DND-41 (cell line): ENCODE measurements around the gene CROCC.

ENCODE experiments used
- ATAC-seq: fragments of 200-7000 bp; cut with Tn5 transposase; 3 replicates; pipeline ENCODE4 v1.9.1; 2021; ENCODE audit warnings: low read depth; ENCODE audit not compliant: insufficient read depth
- DNase-seq: peaks from one replicate; pipeline ENCODE4 v3.0.0-alpha.2; 2020
- H2AFZ ChIP-seq: 2 replicates; pipeline ENCODE4 v1.6.0; 2012; ENCODE audit warnings: low read depth, low read length
- H3K27ac ChIP-seq: 2 replicates; pipeline ENCODE4 v1.5.1; 2012; ENCODE audit warnings: low read length, inconsistent platforms
- H3K27me3 ChIP-seq: fragments of 200-600 bp; sonication (generic); 2 replicates; pipeline ENCODE4 v1.6.0; 2012; ENCODE audit warnings: low read length, mild to moderate bottlenecking, inconsistent platforms; ENCODE audit not compliant: insufficient read depth, poor library complexity
- H3K36me3 ChIP-seq: 2 replicates; pipeline ENCODE4 v1.5.1; 2012; ENCODE audit warnings: low read length, inconsistent platforms; ENCODE audit not compliant: insufficient read depth
- H3K4me1 ChIP-seq: 2 replicates; pipeline ENCODE4 v1.5.1; 2012; ENCODE audit warnings: mild to moderate bottlenecking, low read length; ENCODE audit not compliant: insufficient read depth
- H3K4me2 ChIP-seq: 2 replicates; pipeline ENCODE4 v1.6.0; 2012; ENCODE audit warnings: mild to moderate bottlenecking, moderate library complexity, low read length, inconsistent platforms; ENCODE audit not compliant: insufficient read depth
- H3K4me3 ChIP-seq, 2 experiments: fragments of 200-600 bp in 1 of 2; shearing (Covaris generic) in 1 of 2; 2 replicates each; pipeline ENCODE4 v1.5.1; 2012 to 2016; ENCODE audit warnings: inconsistent platforms in 2 of 2, low read length in 2 of 2, mild to moderate bottlenecking in 2 of 2, low read depth in 1 of 2, moderate library complexity in 1 of 2
- H3K79me2 ChIP-seq: 2 replicates; pipeline ENCODE4 v1.6.0; 2012; ENCODE audit warnings: low read length, inconsistent platforms; ENCODE audit not compliant: insufficient read depth
- H3K9ac ChIP-seq: 2 replicates; pipeline ENCODE4 v1.6.0; 2012; ENCODE audit warnings: low read depth, mild to moderate bottlenecking, inconsistent platforms, low read length, moderate library complexity
- H3K9me3 ChIP-seq: 2 replicates; pipeline ENCODE4 v1.5.1; 2012; ENCODE audit warnings: low read length, moderate library complexity, mild to moderate bottlenecking, inconsistent platforms; ENCODE audit not compliant: insufficient read depth, severe bottlenecking
- H4K20me1 ChIP-seq: 2 replicates; pipeline ENCODE4 v1.6.0; 2012; ENCODE audit warnings: low read length; ENCODE audit not compliant: insufficient read depth
- EZH2 ChIP-seq: IDR thresholded peaks from 3 replicates; pipeline ENCODE4 v1.6.1; 2012; ENCODE audit warnings: borderline replicate concordance, low read depth, mild to moderate bottlenecking, moderate library complexity, low read length, inconsistent platforms; ENCODE audit not compliant: severe bottlenecking
- TF ChIP-seq, protein P1 (sequence below): IDR thresholded peaks from 2 replicates; pipeline ENCODE4 v1.5.1; 2012; ENCODE audit warnings: borderline replicate concordance, low read length, moderate library complexity, mild to moderate bottlenecking; ENCODE audit not compliant: poor library complexity, severe bottlenecking; ENCODE audit errors: extremely low read depth

CROCC gene

DNA sequence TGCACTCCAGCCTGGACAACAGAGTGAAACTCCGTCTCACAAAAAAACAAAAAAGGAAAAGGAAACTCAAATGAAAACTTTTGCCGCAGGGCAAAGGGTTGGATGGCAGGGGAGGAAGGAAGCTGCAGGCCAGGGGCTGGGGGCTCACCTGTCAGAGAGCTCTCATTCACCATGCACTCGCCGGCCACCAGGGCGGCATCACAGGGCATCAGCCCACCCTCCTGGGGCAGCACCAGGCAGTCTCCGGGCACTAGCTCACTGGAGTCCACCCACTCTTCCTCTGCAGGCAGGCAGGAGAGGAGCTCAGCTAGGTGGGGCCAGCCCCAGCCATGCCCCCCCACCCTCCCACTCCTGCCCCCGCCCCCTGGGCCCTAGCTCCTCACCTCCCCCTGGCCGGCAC is 78.1 kb downstream of the CROCC start:
- Histone ChIP-seq H3K9ac (no peak overlapping the region), H3K27ac (no peak overlapping the region), H3K36me3 (peaks cover 52% of the 10 kb centered on the region), H3K27me3 (no peaks in the 10 kb centered on the region), H3K4me1 (no peaks in the 10 kb centered on the region), H3K79me2 (no peaks in the 10 kb centered on the region), H3K9me3 (no peaks in the 10 kb centered on the region), H2AFZ (no peak overlapping the region), H3K4me2 (no peak overlapping the region), H3K4me3 (no peak overlapping the region), H4K20me1 (peaks cover 6% of the 10 kb centered on the region; the same call in 1 of the 2 replicates)
- no peak for TF ChIP-seq EZH2
- TF ChIP-seq, protein P1, sequence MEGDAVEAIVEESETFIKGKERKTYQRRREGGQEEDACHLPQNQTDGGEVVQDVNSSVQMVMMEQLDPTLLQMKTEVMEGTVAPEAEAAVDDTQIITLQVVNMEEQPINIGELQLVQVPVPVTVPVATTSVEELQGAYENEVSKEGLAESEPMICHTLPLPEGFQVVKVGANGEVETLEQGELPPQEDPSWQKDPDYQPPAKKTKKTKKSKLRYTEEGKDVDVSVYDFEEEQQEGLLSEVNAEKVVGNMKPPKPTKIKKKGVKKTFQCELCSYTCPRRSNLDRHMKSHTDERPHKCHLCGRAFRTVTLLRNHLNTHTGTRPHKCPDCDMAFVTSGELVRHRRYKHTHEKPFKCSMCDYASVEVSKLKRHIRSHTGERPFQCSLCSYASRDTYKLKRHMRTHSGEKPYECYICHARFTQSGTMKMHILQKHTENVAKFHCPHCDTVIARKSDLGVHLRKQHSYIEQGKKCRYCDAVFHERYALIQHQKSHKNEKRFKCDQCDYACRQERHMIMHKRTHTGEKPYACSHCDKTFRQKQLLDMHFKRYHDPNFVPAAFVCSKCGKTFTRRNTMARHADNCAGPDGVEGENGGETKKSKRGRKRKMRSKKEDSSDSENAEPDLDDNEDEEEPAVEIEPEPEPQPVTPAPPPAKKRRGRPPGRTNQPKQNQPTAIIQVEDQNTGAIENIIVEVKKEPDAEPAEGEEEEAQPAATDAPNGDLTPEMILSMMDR = peak; percentile 40
- DNase-seq (no peak), ATAC-seq (no peak)

DNA sequence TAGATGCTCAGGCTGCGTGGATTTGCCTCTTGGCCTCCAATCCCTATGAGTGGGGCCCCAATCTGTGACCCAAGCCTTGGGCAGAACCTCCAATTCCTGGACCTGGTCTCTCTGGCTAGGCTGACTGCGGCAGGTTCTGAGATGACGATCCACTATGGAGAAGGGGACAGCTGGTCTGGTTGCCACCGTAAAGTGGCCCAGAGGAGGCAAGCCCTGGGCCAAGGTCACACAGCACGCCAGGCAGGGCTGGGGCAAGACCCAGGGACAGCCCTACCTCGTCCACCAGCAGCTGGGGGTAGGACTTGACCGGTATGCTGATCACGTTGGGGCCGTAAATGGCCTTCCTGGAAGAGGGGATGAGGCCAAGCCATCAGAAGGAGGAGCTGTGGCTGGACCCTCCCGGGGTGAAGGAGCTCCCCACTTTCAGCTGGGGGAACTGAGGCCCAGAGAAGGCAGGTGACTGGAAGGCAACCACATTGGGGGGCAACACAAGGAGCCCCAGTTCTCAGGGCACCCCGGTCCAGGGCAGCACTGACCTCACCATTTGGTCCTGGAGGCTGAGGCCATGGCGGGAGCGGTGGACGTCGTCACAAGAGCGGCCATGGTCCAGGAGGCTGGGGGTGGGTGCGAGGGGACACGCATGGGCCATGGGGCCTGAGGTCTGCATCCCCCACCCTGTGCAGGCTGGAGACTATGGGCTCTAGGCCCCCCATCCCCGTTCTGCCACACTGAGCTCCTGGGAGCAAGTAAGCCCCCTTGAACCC is 80.2 kb downstream of the CROCC start:
- H2AFZ ChIP-seq = no peak overlapping the region
- H3K4me2 ChIP-seq = no peak overlapping the region
- no peaks in the 10 kb centered on the region for H3K9me3 ChIP-seq
- no peak overlapping the region for H3K4me3 ChIP-seq
- TF ChIP-seq, protein P1 = no peak
- TF ChIP-seq EZH2 = no peak
- no peaks in the 10 kb centered on the region for H3K4me1 ChIP-seq
- no peaks in the 10 kb centered on the region for H3K27me3 ChIP-seq
- H4K20me1 ChIP-seq = peaks cover 6% of the 10 kb centered on the region; the same call in 1 of the 2 replicates
- no peak overlapping the region for H3K27ac ChIP-seq
- ATAC-seq (no peak), DNase-seq (no peak)
- no peaks in the 10 kb centered on the region for H3K79me2 ChIP-seq
- no peak overlapping the region for H3K9ac ChIP-seq
- peaks cover 52% of the 10 kb centered on the region for H3K36me3 ChIP-seq

DNA sequence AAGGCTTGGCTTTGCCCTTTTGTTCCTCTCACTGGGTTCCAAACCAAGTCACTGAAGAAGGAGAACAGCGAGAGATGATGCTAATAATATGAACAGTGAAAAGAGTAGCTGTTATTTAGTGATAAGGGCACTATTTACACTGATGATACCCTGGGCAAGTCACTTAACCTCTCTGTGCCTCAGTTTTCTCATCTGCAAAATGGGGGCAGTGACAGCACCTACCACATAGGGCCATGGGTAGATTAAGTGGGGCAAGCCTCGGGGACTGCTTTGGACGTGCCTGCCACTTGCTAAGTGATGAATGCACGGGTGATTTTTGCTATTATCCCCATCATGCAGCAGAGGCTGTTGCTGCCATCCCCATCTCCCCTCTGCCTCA is 80.8 kb downstream of the CROCC start:
- Histone ChIP-seq H3K79me2 (no peaks in the 10 kb centered on the region), H3K27me3 (no peaks in the 10 kb centered on the region), H3K9me3 (no peaks in the 10 kb centered on the region), H3K9ac (no peak overlapping the region), H2AFZ (no peak overlapping the region), H3K27ac (no peak overlapping the region), H3K4me1 (no peaks in the 10 kb centered on the region), H4K20me1 (peaks cover 6% of the 10 kb centered on the region; the same call in 1 of the 2 replicates), H3K36me3 (peaks cover 50% of the 10 kb centered on the region), H3K4me2 (no peak overlapping the region), H3K4me3 (no peak overlapping the region)
- DNase-seq = no peak
- no peak for TF ChIP-seq EZH2
- TF ChIP-seq, protein P1 = no peak
- ATAC-seq = no peak
